Neuronal stem cell (in vitro differentiated cells): ENCODE data around the gene LRRC74A.

Source experiments
- DNase-seq: peaks from one replicate; pipeline ENCODE4 v3.0.0-alpha.2; 2013; ENCODE audit warnings: low spot score
- H2AFZ ChIP-seq: one replicate; pipeline ENCODE4 v1.6.1; 2013; ENCODE audit warnings: mild to moderate bottlenecking, low read length, inconsistent platforms
- H2AK5ac ChIP-seq: 2 replicates; pipeline ENCODE4 v1.6.1; 2013; ENCODE audit warnings: low read depth, mild to moderate bottlenecking, inconsistent platforms, low read length, moderate library complexity, mixed read lengths
- H2BK120ac ChIP-seq: 2 replicates; pipeline ENCODE4 v1.6.1; 2013; ENCODE audit warnings: low read depth, mild to moderate bottlenecking, inconsistent platforms, low read length, moderate library complexity, mixed read lengths
- H2BK12ac ChIP-seq: one replicate; pipeline ENCODE4 v1.6.1; 2013; ENCODE audit warnings: low read length, inconsistent platforms
- H2BK15ac ChIP-seq: 2 replicates; pipeline ENCODE4 v1.6.1; 2013; ENCODE audit warnings: mild to moderate bottlenecking, low read length, inconsistent platforms, mixed read lengths
- H2BK5ac ChIP-seq: one replicate; pipeline ENCODE4 v1.6.1; 2013; ENCODE audit warnings: inconsistent platforms, mild to moderate bottlenecking, low read length, moderate library complexity
- H3K14ac ChIP-seq: one replicate; pipeline ENCODE4 v1.6.1; 2013; ENCODE audit warnings: low read length, inconsistent platforms
- H3K18ac ChIP-seq: 2 replicates; pipeline ENCODE4 v1.6.1; 2013; ENCODE audit warnings: low read length, inconsistent platforms
- H3K23ac ChIP-seq: 2 replicates; pipeline ENCODE4 v1.6.1; 2013; ENCODE audit warnings: low read depth, mild to moderate bottlenecking, mixed read lengths, low read length, inconsistent platforms; ENCODE audit not compliant: poor library complexity
- H3K27ac ChIP-seq: replicated peaks from 3 replicates; pipeline ENCODE4 v1.5.1; 2013; ENCODE audit warnings: low read length, inconsistent platforms
- H3K27me3 ChIP-seq, 3 experiments: 2 replicates each; pipeline ENCODE4 v1.6.1; 2013; ENCODE audit warnings: low read length in 3 of 3, mild to moderate bottlenecking in 2 of 3, inconsistent platforms in 1 of 3, low read depth in 1 of 3, mixed read lengths in 1 of 3, moderate library complexity in 1 of 3; ENCODE audit not compliant: control insufficient read depth in 3 of 3, insufficient read depth in 3 of 3
- H3K36me3 ChIP-seq, 2 donors: replicated peaks in 1 of 2; 2 replicates each; pipeline ENCODE4 v1.6.1; 2013; ENCODE audit warnings: low read length in 2 of 2; ENCODE audit not compliant: control insufficient read depth in 2 of 2, insufficient read depth in 2 of 2
- H3K4ac ChIP-seq: 2 replicates; pipeline ENCODE4 v1.6.1; 2013; ENCODE audit warnings: inconsistent platforms, mild to moderate bottlenecking, low read length, moderate library complexity
- H3K4me1 ChIP-seq, 2 donors: 1 replicate in 1 of 2; 2 replicates in 1 of 2; pipeline ENCODE4 v1.6.1; 2013; ENCODE audit warnings: low read length in 2 of 2, low read depth in 1 of 2; ENCODE audit not compliant: control insufficient read depth in 2 of 2, insufficient read depth in 1 of 2
- H3K4me2 ChIP-seq: one replicate; pipeline ENCODE4 v1.6.1; 2013; ENCODE audit warnings: mild to moderate bottlenecking, low read length, inconsistent platforms; ENCODE audit not compliant: insufficient read depth, poor library complexity, severe bottlenecking
- H3K4me3 ChIP-seq, 2 donors: 2 replicates each; pipeline ENCODE4 v1.5.1; 2013; ENCODE audit warnings: low read length in 2 of 2, mild to moderate bottlenecking in 2 of 2, inconsistent platforms in 1 of 2, moderate library complexity in 1 of 2
- H3K79me1 ChIP-seq: one replicate; pipeline ENCODE4 v1.6.1; 2013; ENCODE audit warnings: low read depth, mild to moderate bottlenecking, inconsistent platforms, low read length, moderate library complexity
- H3K9ac ChIP-seq: one replicate; pipeline ENCODE4 v1.6.1; 2013; ENCODE audit warnings: mild to moderate bottlenecking, low read depth, low read length, inconsistent platforms; ENCODE audit not compliant: poor library complexity
- H3K9me3 ChIP-seq, 2 donors: replicated peaks in 1 of 2; 2 replicates each; pipeline versions ENCODE3 to v1.6.1; 2013; ENCODE audit warnings: low read length in 2 of 2, mild to moderate bottlenecking in 2 of 2, inconsistent platforms in 1 of 2, low read depth in 1 of 2, mixed read lengths in 1 of 2, moderate library complexity in 1 of 2; ENCODE audit not compliant: control insufficient read depth in 2 of 2, insufficient read depth in 1 of 2
- H4K8ac ChIP-seq: one replicate; pipeline ENCODE4 v1.6.1; 2013; ENCODE audit warnings: low read depth, mild to moderate bottlenecking, inconsistent platforms, low read length, moderate library complexity
- H4K91ac ChIP-seq: one replicate; pipeline ENCODE4 v1.6.1; 2013; ENCODE audit warnings: low read length, low read depth, mild to moderate bottlenecking, inconsistent platforms; ENCODE audit not compliant: poor library complexity
- WGBS, 2 donors: extraction: QIAGEN DNeasy Blood & Tissue Kit; methylation state at CpG; one replicate each; pipeline ENCODE4 v1.1.7; 2013; ENCODE audit warnings: missing lambda C conversion rate in 2 of 2, mixed read lengths in 1 of 2; ENCODE audit not compliant: insufficient read length in 2 of 2, insufficient replicate concordance in 1 of 2; ENCODE audit errors: extremely low coverage in 2 of 2; 5-methylcytosine and 5-hydroxymethylcytosine counted together

LRRC74A gene

GRCh38 chr14:76793956-76794355, 32.3 kb upstream of the LRRC74A start:
- Histone ChIP-seq H3K9me3 (peaks cover 0 to 14% of the 10 kb centered on the region in 2 donors), H2BK5ac (no peak overlapping the region), H3K23ac (no peak overlapping the region), H3K4me3 (no peak overlapping the region), H3K36me3 (peaks cover 19 to 71% of the 10 kb centered on the region in 2 donors), H2AFZ (no peak overlapping the region), H3K18ac (no peak overlapping the region), H3K4me2 (no peak overlapping the region), H2BK120ac (no peak overlapping the region), H3K79me1 (no peaks in the 10 kb centered on the region), H3K9ac (no peak overlapping the region), H3K14ac (no peak overlapping the region), H4K91ac (no peak overlapping the region), H3K4ac (no peak overlapping the region), H3K27ac (no peak overlapping the region), H2BK12ac (no peak overlapping the region), H4K8ac (no peak overlapping the region), H2BK15ac (no peak overlapping the region), H3K27me3 (no peaks in the 10 kb centered on the region), H3K4me1 (no peaks in the 10 kb centered on the region), H2AK5ac (no peak overlapping the region)
- DNase-seq, result no peak
- WGBS, 2 donors, result no CpG with 5 or more reads among the region's 5 CpGs

- Histone ChIP-seq H3K14ac (no peak overlapping the region), H3K4me1 (peaks cover 1 to 7% of the 10 kb centered on the region in 2 donors), H3K4me3 (peak overlapping the region in 1 of 2 donors; percentile 1), H2BK120ac (no peak overlapping the region), H3K27ac (no peak overlapping the region), H3K18ac (no peak overlapping the region), H4K8ac (no peak overlapping the region), H4K91ac (no peak overlapping the region), H2BK5ac (no peak overlapping the region), H3K9ac (no peak overlapping the region), H3K4ac (no peak overlapping the region), H2BK15ac (no peak overlapping the region), H2AK5ac (no peak overlapping the region), H3K23ac (no peak overlapping the region), H3K9me3 (no peaks in the 10 kb centered on the region), H2BK12ac (no peak overlapping the region), H3K27me3 (no peaks in the 10 kb centered on the region), H3K4me2 (no peak overlapping the region), H2AFZ (no peak overlapping the region), H3K36me3 (peaks cover 28 to 75% of the 10 kb centered on the region in 2 donors), H3K79me1 (peaks cover 3% of the 10 kb centered on the region)
- WGBS, 2 donors, result no CpG with 5 or more reads among the region's 12 CpGs
- DNase-seq, result no peak
Observed at GRCh38 chr14:76806446-76806845, 19.8 kb upstream of the LRRC74A start.

- H3K4ac ChIP-seq, result no peak overlapping the region
- H3K4me2 ChIP-seq, result no peak overlapping the region
- no peak overlapping the region for H3K23ac ChIP-seq
- no peak overlapping the region for H3K14ac ChIP-seq
- DNase-seq, result no peak
- H3K36me3 ChIP-seq, result peaks cover 28 to 63% of the 10 kb centered on the region in 2 donors
- no peak overlapping the region for H2BK5ac ChIP-seq
- H4K91ac ChIP-seq, result no peak overlapping the region
- H4K8ac ChIP-seq, result no peak overlapping the region
- no peak overlapping the region for H2BK12ac ChIP-seq
- no CpG with 5 or more reads among the region's 1 CpG for WGBS, 2 donors
- H3K27ac ChIP-seq, result no peak overlapping the region
- H3K79me1 ChIP-seq, result peaks cover 3% of the 10 kb centered on the region
- no peak overlapping the region for H3K9ac ChIP-seq
- no peak overlapping the region for H3K18ac ChIP-seq
- no peak overlapping the region for H2AFZ ChIP-seq
- no peak overlapping the region for H2BK15ac ChIP-seq
- H3K4me3 ChIP-seq, result no peak overlapping the region
- no peak overlapping the region for H2BK120ac ChIP-seq
- peaks cover 3 to 10% of the 10 kb centered on the region in 2 donors for H3K4me1 ChIP-seq
- no peak overlapping the region for H2AK5ac ChIP-seq
- H3K9me3 ChIP-seq, result no peaks in the 10 kb centered on the region
- H3K27me3 ChIP-seq, result no peaks in the 10 kb centered on the region
Observed at GRCh38 chr14:76808011-76808410, 18.2 kb upstream of the LRRC74A start.

- no peak overlapping the region for H4K91ac ChIP-seq
Observed at GRCh38 chr14:76808990-76809389, 17.2 kb upstream of the LRRC74A start.

More at GRCh38 chr14:76808990-76809389, 17.2 kb upstream of the LRRC74A start:
- H3K4ac ChIP-seq, result no peak overlapping the region
- no peak overlapping the region for H3K23ac ChIP-seq
- no peak overlapping the region for H2BK120ac ChIP-seq
- WGBS, 2 donors, result no CpG with 5 or more reads among the region's 4 CpGs
- H3K4me3 ChIP-seq, result no peak overlapping the region
- H2AFZ ChIP-seq, result no peak overlapping the region
- H3K79me1 ChIP-seq, result peaks cover 3% of the 10 kb centered on the region
- no peak overlapping the region for H3K9ac ChIP-seq
- H3K27ac ChIP-seq, result no peak overlapping the region
- no peak overlapping the region for H2BK5ac ChIP-seq
- no peak for DNase-seq
- no peak overlapping the region for H2AK5ac ChIP-seq
- peaks cover 5 to 13% of the 10 kb centered on the region in 2 donors for H3K4me1 ChIP-seq
- H3K36me3 ChIP-seq, result peaks cover 22 to 53% of the 10 kb centered on the region in 2 donors
- H2BK12ac ChIP-seq, result no peak overlapping the region
- H4K8ac ChIP-seq, result no peak overlapping the region
- H3K18ac ChIP-seq, result no peak overlapping the region
- no peak overlapping the region for H2BK15ac ChIP-seq
- H3K4me2 ChIP-seq, result no peak overlapping the region
- no peaks in the 10 kb centered on the region for H3K9me3 ChIP-seq
- no peak overlapping the region for H3K14ac ChIP-seq
- no peaks in the 10 kb centered on the region for H3K27me3 ChIP-seq
